HL-60 (cell line): ENCODE measurements around the gene PRDM15.

Experiments
- DNase-seq, 2 experiments: peaks; one replicate each; pipeline ENCODE4 v3.0.0-alpha.2; 2010 to 2020; ENCODE audit warnings: low read depth in 1 of 2, low spot score in 1 of 2
- H3K27ac ChIP-seq: fragments of 250-450 bp; sonication (Bioruptor Pico); replicated peaks from 2 replicates; pipeline ENCODE4 v1.5.1; 2020; ENCODE audit warnings: mild to moderate bottlenecking, moderate library complexity
- H3K27me3 ChIP-seq: fragments of 250-450 bp; sonication (Bioruptor Pico); 2 replicates; pipeline ENCODE4 v1.5.1; 2021; ENCODE audit warnings: mild to moderate bottlenecking, moderate library complexity; ENCODE audit not compliant: insufficient read depth, poor library complexity, severe bottlenecking
- H3K4me3 ChIP-seq: replicated peaks from 2 replicates; pipeline ENCODE4 v1.5.1; 2011; ENCODE audit warnings: mild to moderate bottlenecking, control low read depth, low read length; ENCODE audit not compliant: insufficient read depth
- GABPA ChIP-seq: IDR thresholded peaks from 2 replicates; pipeline ENCODE4 v1.6.1; 2012; ENCODE audit warnings: low read depth
- POLR2AphosphoS5 ChIP-seq: IDR thresholded peaks from 2 replicates; pipeline ENCODE4 v1.6.1; 2012; ENCODE audit warnings: low read depth
- REST ChIP-seq: IDR thresholded peaks from 2 replicates; pipeline ENCODE4 v1.6.1; 2012; ENCODE audit warnings: low read depth; ENCODE audit not compliant: insufficient replicate concordance
- SPI1 ChIP-seq: IDR thresholded peaks from 2 replicates; pipeline ENCODE4 v1.6.1; 2012; ENCODE audit warnings: low read depth, mild to moderate bottlenecking, borderline replicate concordance
- TF ChIP-seq, protein P1 (sequence below): IDR thresholded peaks from one replicate; pipeline ENCODE4 v1.5.1; 2011; ENCODE audit warnings: low read length, control low read depth, inconsistent platforms; ENCODE audit not compliant: insufficient read depth

PRDM15 gene

GRCh38 chr21:41875086-41875485 is 4.1 kb downstream of the PRDM15 start:
- no peak overlapping the region for H3K27ac ChIP-seq
- H3K27me3 ChIP-seq: no peaks in the 10 kb centered on the region
- H3K4me3 ChIP-seq: no peak overlapping the region
- TF ChIP-seq SPI1 (no peak), POLR2AphosphoS5 (no peak), REST (no peak), GABPA (no peak)
- TF ChIP-seq, protein P1, sequence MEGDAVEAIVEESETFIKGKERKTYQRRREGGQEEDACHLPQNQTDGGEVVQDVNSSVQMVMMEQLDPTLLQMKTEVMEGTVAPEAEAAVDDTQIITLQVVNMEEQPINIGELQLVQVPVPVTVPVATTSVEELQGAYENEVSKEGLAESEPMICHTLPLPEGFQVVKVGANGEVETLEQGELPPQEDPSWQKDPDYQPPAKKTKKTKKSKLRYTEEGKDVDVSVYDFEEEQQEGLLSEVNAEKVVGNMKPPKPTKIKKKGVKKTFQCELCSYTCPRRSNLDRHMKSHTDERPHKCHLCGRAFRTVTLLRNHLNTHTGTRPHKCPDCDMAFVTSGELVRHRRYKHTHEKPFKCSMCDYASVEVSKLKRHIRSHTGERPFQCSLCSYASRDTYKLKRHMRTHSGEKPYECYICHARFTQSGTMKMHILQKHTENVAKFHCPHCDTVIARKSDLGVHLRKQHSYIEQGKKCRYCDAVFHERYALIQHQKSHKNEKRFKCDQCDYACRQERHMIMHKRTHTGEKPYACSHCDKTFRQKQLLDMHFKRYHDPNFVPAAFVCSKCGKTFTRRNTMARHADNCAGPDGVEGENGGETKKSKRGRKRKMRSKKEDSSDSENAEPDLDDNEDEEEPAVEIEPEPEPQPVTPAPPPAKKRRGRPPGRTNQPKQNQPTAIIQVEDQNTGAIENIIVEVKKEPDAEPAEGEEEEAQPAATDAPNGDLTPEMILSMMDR: no peak
- DNase-seq: no peak

DNA sequence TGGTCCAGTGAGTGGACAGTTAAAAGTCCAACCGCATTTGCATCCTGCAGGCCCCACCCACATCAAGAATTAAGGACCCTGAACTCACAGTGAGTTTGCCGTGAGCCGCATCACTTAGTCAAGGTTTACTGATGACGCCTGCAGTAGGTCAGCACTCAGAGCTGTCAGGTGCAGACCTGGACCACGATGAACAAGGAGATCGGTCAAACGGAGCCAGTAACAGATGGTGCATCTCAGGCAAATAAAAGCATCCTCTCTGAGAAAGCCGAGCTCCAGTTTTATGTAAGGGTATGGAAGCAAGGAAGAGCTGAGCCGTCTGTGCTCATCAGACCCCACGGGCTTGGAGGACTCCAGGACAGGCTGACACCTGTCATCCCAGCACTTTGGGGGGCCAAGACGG is 4.5 kb downstream of the PRDM15 start:
- Histone ChIP-seq H3K27me3 (no peaks in the 10 kb centered on the region), H3K4me3 (no peak overlapping the region), H3K27ac (no peak overlapping the region)
- TF ChIP-seq SPI1 (no peak), GABPA (no peak), REST (no peak)
- TF ChIP-seq, protein P1: no peak
- no peak for DNase-seq

GRCh38 chr21:41873426-41873825 is 5.7 kb downstream of the PRDM15 start:
- TF ChIP-seq GABPA: no peak
- TF ChIP-seq SPI1: no peak
- TF ChIP-seq POLR2AphosphoS5: no peak
- no peak for TF ChIP-seq REST
- TF ChIP-seq, protein P1: no peak
- DNase-seq: no peak
- Histone ChIP-seq H3K27ac (no peak overlapping the region), H3K27me3 (no peaks in the 10 kb centered on the region), H3K4me3 (no peak overlapping the region)
